ENCODE data around the gene ITIH3. TPM values are rescaled to one million over a fixed set of nuclear protein-coding genes. Genes with fewer than 3 reads are reported as not detected.

The ITIH3 gene
- total RNA-seq, 2 donors from 2014 or later, result 0.34 to 0.46 TPM

DNA sequence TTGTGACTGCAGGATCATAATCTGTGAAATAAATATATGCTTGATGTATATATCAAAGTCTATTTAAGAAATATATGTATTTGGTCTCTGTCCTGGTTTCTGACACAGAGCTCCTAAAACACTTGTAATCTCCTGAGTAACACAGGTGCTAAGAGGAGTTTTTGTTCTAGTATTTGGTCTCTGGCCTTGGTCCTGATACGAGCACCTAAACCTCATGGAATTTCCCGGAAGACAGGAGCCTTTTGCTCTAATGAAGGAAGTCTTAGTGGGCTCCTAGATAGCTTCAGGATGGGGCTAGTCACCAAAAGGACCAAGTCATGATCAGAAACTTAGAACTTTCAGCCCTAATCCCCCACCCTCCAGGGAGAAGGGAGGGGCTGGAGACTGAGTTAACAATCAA lies 59.4 kb downstream of the ITIH3 start:
- intact Hi-C loops (cut with DNase I, micrococcal nuclease), result loop anchor here in 1 of 2 donors (10.0 kb wide), 1 partner anchor 81 kb away; no protein-coding TSS in a partner anchor
- no peak for DNase-seq
- no peak for ATAC-seq

DNA sequence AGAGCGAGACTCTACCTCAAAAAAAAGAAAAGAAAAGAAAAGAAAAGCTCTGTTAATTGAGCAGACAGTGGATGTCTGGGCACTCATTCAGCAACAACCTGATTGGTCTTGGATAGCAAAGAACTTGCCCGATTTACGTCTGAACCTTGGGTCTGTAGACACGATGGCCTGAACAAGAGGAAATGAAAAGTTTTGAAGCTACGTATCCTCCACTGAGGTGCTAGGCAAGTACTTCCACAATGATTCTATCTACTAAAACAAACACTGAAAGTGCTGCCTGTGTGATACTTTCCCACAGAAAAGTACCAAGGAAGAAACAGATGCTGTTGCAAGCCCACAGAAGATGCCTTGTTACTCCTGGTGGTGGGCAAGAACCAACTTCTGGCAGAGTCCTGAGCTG lies 62.1 kb downstream of the ITIH3 start:
- intact Hi-C loops (cut with DNase I, micrococcal nuclease), result loop anchor here in 1 of 2 donors (10.0 kb wide), 1 partner anchor 78 kb away; no protein-coding TSS in a partner anchor

DNA sequence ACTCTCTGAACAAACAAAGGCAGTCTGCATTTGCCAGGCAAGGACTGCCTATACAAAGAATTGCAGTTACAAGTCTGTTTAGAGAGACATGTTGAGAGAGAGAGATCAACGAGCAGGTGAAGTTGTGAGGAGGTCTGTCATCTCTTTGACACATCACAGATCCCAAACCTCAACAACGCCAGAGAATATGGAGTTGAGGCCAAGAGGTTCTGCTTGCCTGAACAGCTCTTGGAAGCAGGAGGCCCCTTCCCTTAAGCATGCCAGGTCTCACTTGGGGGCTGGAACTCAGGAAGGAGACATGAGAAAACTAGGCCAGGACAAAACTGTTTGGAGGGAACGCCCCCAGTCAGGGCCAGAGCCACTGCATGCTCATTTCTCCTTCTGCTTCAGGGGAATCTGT lies 62.5 kb downstream of the ITIH3 start:
- DNase-seq (no peak), ATAC-seq (no peak)
- intact Hi-C loops (cut with DNase I, micrococcal nuclease), result loop anchor here in 1 of 2 donors (10.0 kb wide), 1 partner anchor 78 kb away; no protein-coding TSS in a partner anchor

More for the DNA sequence above, 62.1 kb downstream of the ITIH3 start:
- ATAC-seq (no peak), DNase-seq (no peak)

DNA sequence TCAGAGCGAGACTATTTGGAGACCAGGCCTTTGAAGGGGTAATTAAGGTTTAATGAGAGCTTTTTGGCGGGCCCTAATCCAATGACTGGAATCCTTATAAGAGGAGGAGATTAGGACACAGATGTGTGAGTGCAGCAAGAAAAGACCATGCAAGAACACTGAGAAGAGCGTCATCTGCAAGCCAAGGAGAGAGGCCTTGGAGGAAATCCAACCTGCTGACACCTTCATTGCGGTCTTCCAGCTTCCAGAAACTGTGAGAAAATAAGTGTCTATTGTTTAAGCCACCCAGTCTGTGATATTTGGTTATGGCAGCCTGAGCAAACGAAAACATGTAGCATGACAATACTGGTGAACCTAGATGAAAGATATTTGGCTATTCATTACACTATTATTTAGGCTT lies 63.3 kb downstream of the ITIH3 start:
- intact Hi-C loops (cut with DNase I, micrococcal nuclease), result loop anchor here in 1 of 2 donors (10.0 kb wide), 1 partner anchor 77 kb away; no protein-coding TSS in a partner anchor
- ATAC-seq, result no peak
- no peak for DNase-seq

Small RNA genes within 50 kb of the gene (microRNA-seq; reads per million reads assigned to microRNA genes)
- gene MIR8064, result 0 reads per million in 2 donors

Other genes starting within 250 kb of the ITIH3 start
- gene PBRM1, start 108.9 kb upstream of the ITIH3 start, total RNA-seq, result 10 to 100 TPM; 53.0 to 57.0 TPM
- gene GNL3, start 108.8 kb upstream of the ITIH3 start, total RNA-seq, result 10 to 100 TPM; 40.8 to 56.5 TPM
- gene GLT8D1, start 89.0 kb upstream of the ITIH3 start, total RNA-seq, result 10 to 100 TPM; 27.8 to 29.0 TPM
- gene SPCS1, start 88.7 kb upstream of the ITIH3 start, total RNA-seq, result 100 to 1,000 TPM in 1 of 2 donors, 10 to 100 TPM in 1; 95.4 to 101 TPM
- gene NEK4, start 23.9 kb upstream of the ITIH3 start, total RNA-seq, result 10 to 100 TPM; 20.9 to 25.1 TPM
- not detected for gene ITIH1, start 17.2 kb upstream of the ITIH3 start, total RNA-seq
- 1 to 10 TPM; 2.7 to 5.5 TPM for gene ITIH4, start 35.9 kb downstream of the ITIH3 start, total RNA-seq
- gene MUSTN1, start 40.2 kb downstream of the ITIH3 start, total RNA-seq, result 1 to 10 TPM in 1 of 2 donors, not detected in 1; 2.5 TPM
- 10 to 100 TPM; 10.0 to 13.6 TPM for gene STIMATE, start 102.8 kb downstream of the ITIH3 start, total RNA-seq